Measurements from ENCODE around the gene ATG2B. TPM values are rescaled to one million over a fixed set of nuclear protein-coding genes. Genes with fewer than 3 reads are reported as not detected.

ATG2B gene
- total and polyA plus RNA-seq, 4 experiments from 2014 or later = 1.0 to 37.8 (median 15.8) TPM

DNA sequence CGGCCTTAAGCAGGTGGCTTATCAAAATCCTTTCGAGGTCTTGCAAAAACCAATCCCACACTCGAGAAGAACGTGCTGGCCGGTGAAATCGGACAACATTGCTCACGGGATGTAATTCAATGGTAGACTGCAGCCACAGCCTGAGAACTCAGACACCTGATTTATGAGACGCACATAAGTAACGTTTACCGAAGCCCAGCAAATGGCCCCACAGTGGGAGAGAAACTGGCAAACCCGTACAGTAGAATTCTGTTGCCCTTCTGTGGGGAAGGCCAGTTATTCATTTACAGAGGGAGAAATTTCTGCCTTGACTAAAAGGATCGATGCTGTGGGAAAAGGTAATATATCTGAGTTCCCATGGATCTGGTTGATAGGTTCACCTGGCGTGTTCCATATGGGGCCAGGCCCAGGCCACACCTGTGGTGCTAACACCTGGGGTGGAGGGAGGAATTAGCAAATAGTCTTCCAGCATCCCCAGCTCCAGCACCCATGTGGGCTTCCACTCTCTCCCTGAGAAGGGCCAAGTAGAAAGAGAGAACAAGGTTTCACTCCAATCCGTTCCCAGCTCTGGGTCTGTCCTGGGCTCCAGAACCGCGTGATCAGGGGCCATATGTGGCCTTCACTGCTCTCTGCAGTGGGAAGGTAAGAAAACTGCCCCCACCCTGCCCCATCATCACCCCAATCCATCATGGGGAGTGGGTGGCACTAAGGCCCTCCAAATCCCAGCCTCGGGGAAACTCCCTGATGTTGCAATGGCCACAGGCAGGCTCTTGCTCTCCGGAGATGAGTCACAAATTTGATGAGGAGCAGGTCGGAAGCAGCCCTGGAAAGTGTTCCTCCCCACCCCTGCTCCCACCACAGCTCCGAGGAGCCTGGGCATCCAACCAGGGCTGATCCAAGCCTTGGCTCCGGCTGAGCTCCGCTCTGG lies 94.4 kb downstream of the ATG2B start:
- no peaks in the 10 kb centered on the region for H3K4me1 ChIP-seq (ENCODE audit: insufficient read depth, low read length)
- no peak overlapping the region for H3K27ac Mint-ChIP-seq
- intact Hi-C loops (cut with micrococcal nuclease) = no loop called here
- H3K27ac ChIP-seq (ENCODE audit: low read depth, low read length) = no peak overlapping the region
- H3K4me1 Mint-ChIP-seq = no peaks in the 10 kb centered on the region
- peaks cover 0 to 8% of the 10 kb centered on the region in 2 donors for H3K36me3 Mint-ChIP-seq
- peaks cover 0 to 13% (median 8%) of the 10 kb centered on the region in 8 donors for H3K9me3 Mint-ChIP-seq
- DNase-seq = no peak
- H3K4me3 ChIP-seq (ENCODE audit: low read length in 2 of 2) = no peak overlapping the region
- H3K4me3 Mint-ChIP-seq = no peak overlapping the region
- H3K9me3 ChIP-seq (ENCODE audit: control insufficient read depth in 1 of 2, low read length in 2 of 2) = no peaks in the 10 kb centered on the region
- H3K27me3 ChIP-seq (ENCODE audit: insufficient read depth, low read length) = no peaks in the 10 kb centered on the region
- H3K27me3 Mint-ChIP-seq = peaks cover 0 to 5% of the 10 kb centered on the region in 2 donors
- POLR2A ChIA-PET (ENCODE audit: partially characterized antibody) = no interaction called here
- H3K36me3 ChIP-seq (ENCODE audit: insufficient read depth, low read length) = no peaks in the 10 kb centered on the region
- CTCF ChIA-PET (ENCODE audit: partially characterized antibody) = no interaction called here

DNA sequence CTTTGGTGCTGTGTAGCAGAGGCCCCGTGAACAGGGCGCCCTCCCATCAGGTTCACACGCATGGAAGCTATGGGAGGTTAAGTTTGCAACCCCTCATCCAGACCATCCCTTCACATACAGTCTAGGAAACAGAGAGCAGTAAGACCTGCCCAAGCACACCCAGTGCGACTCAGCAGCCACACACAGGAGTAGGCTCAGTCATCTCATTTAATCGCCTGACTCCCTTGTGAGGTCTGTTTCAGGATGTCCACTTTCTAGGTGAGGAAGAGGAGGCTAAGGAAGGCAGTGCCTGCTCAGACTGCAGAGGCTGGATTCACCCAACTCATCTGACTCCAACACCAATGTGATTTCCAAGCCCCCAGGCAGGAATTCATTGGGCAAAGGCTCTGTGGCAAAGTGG lies 95.2 kb downstream of the ATG2B start:
- Mint-ChIP-seq H3K9me3 (peaks cover 0 to 13% (median 6%) of the 10 kb centered on the region in 8 donors), H3K27me3 (peaks cover 0 to 5% of the 10 kb centered on the region in 2 donors), H3K36me3 (peaks cover 0 to 8% of the 10 kb centered on the region in 2 donors), H3K4me3 (no peak overlapping the region), H3K4me1 (no peaks in the 10 kb centered on the region), H3K27ac (no peak overlapping the region)
- intact Hi-C loops (cut with micrococcal nuclease) = no loop called here
- ChIA-PET CTCF (ENCODE audit: partially characterized antibody) (no interaction called here), POLR2A (ENCODE audit: partially characterized antibody) (no interaction called here)
- no peaks in the 10 kb centered on the region for H3K9me3 ChIP-seq (ENCODE audit: control insufficient read depth in 1 of 2, low read length in 2 of 2)
- DNase-seq = no peak
- no peaks in the 10 kb centered on the region for H3K27me3 ChIP-seq (ENCODE audit: insufficient read depth, low read length)
- no peaks in the 10 kb centered on the region for H3K4me1 ChIP-seq (ENCODE audit: insufficient read depth, low read length)
- H3K36me3 ChIP-seq (ENCODE audit: insufficient read depth, low read length) = no peaks in the 10 kb centered on the region
- H3K4me3 ChIP-seq (ENCODE audit: low read length in 2 of 2) = no peak overlapping the region
- H3K27ac ChIP-seq (ENCODE audit: low read depth, low read length) = no peak overlapping the region

DNA sequence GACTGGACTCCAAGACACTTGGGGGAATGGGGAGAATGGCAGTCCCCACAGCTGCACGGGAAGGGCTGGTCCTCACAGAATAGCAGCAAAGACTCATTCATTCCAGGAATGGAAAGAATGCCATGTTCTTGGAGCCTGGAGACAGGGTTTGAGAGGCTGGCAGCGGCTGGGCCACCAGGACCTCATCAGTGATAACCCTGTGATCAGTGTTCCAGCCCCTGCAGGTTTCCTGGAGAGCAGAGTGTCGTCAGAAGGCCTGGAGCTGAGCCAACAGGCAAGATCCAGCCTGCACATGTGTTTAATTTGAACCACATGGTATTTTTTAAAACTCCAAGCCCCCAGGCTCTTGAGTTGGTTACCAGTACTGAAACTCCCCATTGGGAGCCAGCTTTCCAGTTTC lies 95.8 kb downstream of the ATG2B start:
- DNase-seq = no peak
- Mint-ChIP-seq H3K4me3 (no peak overlapping the region), H3K4me1 (no peaks in the 10 kb centered on the region), H3K27ac (no peak overlapping the region), H3K36me3 (peaks cover 0 to 8% of the 10 kb centered on the region in 2 donors), H3K27me3 (peaks cover 0 to 5% of the 10 kb centered on the region in 2 donors), H3K9me3 (peaks cover 0 to 10% (median 5%) of the 10 kb centered on the region in 8 donors)
- H3K4me3 ChIP-seq (ENCODE audit: low read length in 2 of 2) = no peak overlapping the region
- intact Hi-C loops (cut with micrococcal nuclease) = no loop called here
- H3K4me1 ChIP-seq (ENCODE audit: insufficient read depth, low read length) = no peaks in the 10 kb centered on the region
- POLR2A ChIA-PET (ENCODE audit: partially characterized antibody) = no interaction called here
- no peaks in the 10 kb centered on the region for H3K27me3 ChIP-seq (ENCODE audit: insufficient read depth, low read length)
- H3K36me3 ChIP-seq (ENCODE audit: insufficient read depth, low read length) = no peaks in the 10 kb centered on the region
- CTCF ChIA-PET (ENCODE audit: partially characterized antibody) = no interaction called here
- no peak overlapping the region for H3K27ac ChIP-seq (ENCODE audit: low read depth, low read length)
- no peaks in the 10 kb centered on the region for H3K9me3 ChIP-seq (ENCODE audit: control insufficient read depth in 1 of 2, low read length in 2 of 2)

DNA sequence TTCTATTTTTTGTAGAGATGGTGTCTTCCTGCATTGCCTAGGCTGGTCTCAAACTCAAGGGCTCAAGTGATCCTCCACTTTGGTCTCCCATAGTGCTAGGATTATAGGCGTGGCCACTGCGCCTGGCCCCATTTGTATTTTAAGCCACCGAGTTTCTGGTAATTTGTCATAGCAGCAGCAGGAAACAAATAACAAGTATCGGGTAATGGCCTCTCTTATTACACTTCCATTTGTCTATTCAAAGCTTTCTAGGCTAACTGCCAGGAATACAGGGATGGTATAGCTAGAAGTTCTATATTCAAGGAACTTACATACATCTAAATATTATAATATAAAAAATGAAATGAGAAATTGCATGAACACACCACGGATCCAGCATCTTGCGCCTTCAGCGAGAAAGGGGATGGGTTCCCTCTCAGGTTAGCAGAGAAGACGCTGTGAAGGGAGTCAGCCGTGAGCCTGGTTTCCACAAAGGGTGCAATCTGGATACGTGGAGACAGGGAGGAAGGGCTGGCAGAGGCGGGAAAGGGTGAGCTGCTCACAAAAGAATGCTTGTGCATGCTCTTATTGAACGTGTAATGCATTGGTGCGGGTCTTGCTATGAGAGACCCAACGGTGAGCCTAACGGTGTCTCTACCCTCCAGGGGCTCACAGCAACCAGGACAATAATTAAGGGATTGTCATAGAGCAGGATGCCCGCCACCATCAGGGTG lies 97.6 kb downstream of the ATG2B start:
- Mint-ChIP-seq H3K27ac (no peak overlapping the region), H3K27me3 (peaks cover 3 to 6% of the 10 kb centered on the region in 2 donors), H3K4me1 (no peaks in the 10 kb centered on the region), H3K4me3 (no peak overlapping the region), H3K9me3 (peaks cover 0 to 1% (median 0%) of the 10 kb centered on the region in 8 donors), H3K36me3 (no peaks in the 10 kb centered on the region)
- Histone ChIP-seq H3K4me3 (ENCODE audit: low read length in 2 of 2) (no peak overlapping the region), H3K36me3 (ENCODE audit: insufficient read depth, low read length) (no peaks in the 10 kb centered on the region), H3K9me3 (ENCODE audit: control insufficient read depth in 1 of 2, low read length in 2 of 2) (no peaks in the 10 kb centered on the region), H3K27me3 (ENCODE audit: insufficient read depth, low read length) (no peaks in the 10 kb centered on the region), H3K27ac (ENCODE audit: low read depth, low read length) (no peak overlapping the region), H3K4me1 (ENCODE audit: insufficient read depth, low read length) (no peaks in the 10 kb centered on the region)
- DNase-seq = no peak
- ChIA-PET POLR2A (ENCODE audit: partially characterized antibody) (no interaction called here), CTCF (ENCODE audit: partially characterized antibody) (no interaction called here)
- intact Hi-C loops (cut with micrococcal nuclease) = no loop called here

DNA sequence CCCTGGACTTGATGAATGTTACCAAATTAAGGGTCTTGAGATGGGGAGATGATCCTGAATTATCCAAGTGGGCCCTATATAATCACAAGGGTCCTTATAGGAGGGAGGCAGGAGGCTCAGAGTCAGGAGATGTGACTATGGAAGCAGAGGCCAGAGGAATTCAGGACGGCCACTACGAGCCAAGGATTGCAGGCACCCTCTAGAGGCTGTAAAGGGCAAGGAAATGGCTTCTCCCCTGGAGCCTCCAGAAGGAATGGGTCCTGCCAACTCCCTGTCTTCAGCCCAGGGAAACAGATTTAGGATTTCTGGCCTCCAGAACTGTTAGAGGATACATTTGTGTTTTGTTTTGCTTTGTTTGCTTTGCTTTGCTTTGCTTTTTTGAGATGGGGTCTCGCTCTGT lies 98.3 kb downstream of the ATG2B start:
- CTCF ChIA-PET (ENCODE audit: partially characterized antibody) = no interaction called here
- peaks cover 3 to 7% of the 10 kb centered on the region in 2 donors for H3K27me3 Mint-ChIP-seq

DNA sequence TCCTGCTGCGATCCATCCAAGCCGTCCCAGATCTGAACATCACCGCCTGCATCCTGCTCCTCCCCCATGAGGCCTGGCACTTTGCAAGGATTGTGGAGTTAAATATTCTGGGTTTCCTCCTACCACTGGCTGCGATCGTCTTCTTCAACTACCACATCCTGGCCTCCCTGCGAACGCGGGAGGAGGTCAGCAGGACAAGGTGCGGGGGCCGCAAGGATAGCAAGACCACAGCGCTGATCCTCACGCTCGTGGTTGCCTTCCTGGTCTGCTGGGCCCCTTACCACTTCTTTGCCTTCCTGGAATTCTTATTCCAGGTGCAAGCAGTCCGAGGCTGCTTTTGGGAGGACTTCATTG lies 99.0 kb downstream of the ATG2B start:
- ChIA-PET CTCF (ENCODE audit: partially characterized antibody) (no interaction called here), POLR2A (ENCODE audit: partially characterized antibody) (no interaction called here)
- no peaks in the 10 kb centered on the region for H3K27me3 ChIP-seq (ENCODE audit: insufficient read depth, low read length)
- H3K4me1 ChIP-seq (ENCODE audit: insufficient read depth, low read length) = no peaks in the 10 kb centered on the region
- H3K4me1 Mint-ChIP-seq = no peaks in the 10 kb centered on the region
- no peak overlapping the region for H3K4me3 ChIP-seq (ENCODE audit: low read length in 2 of 2)
- peaks cover 0 to 1% (median 0%) of the 10 kb centered on the region in 8 donors for H3K9me3 Mint-ChIP-seq
- H3K9me3 ChIP-seq (ENCODE audit: control insufficient read depth in 1 of 2, low read length in 2 of 2) = no peaks in the 10 kb centered on the region
- H3K27ac Mint-ChIP-seq = no peak overlapping the region
- no peak for DNase-seq
- no peaks in the 10 kb centered on the region for H3K36me3 ChIP-seq (ENCODE audit: insufficient read depth, low read length)
- no peak overlapping the region for H3K27ac ChIP-seq (ENCODE audit: low read depth, low read length)
- H3K4me3 Mint-ChIP-seq = no peak overlapping the region
- no peaks in the 10 kb centered on the region for H3K36me3 Mint-ChIP-seq
- intact Hi-C loops (cut with micrococcal nuclease) = no loop called here
- H3K27me3 Mint-ChIP-seq = peaks cover 3 to 7% of the 10 kb centered on the region in 2 donors

More for the DNA sequence above, 98.3 kb downstream of the ATG2B start:
- no peak overlapping the region for H3K4me3 Mint-ChIP-seq
- peaks cover 0 to 1% (median 0%) of the 10 kb centered on the region in 8 donors for H3K9me3 Mint-ChIP-seq
- Histone ChIP-seq H3K27ac (ENCODE audit: low read depth, low read length) (no peak overlapping the region), H3K9me3 (ENCODE audit: control insufficient read depth in 1 of 2, low read length in 2 of 2) (no peaks in the 10 kb centered on the region), H3K4me3 (ENCODE audit: low read length in 2 of 2) (no peak overlapping the region), H3K4me1 (ENCODE audit: insufficient read depth, low read length) (no peaks in the 10 kb centered on the region), H3K36me3 (ENCODE audit: insufficient read depth, low read length) (no peaks in the 10 kb centered on the region), H3K27me3 (ENCODE audit: insufficient read depth, low read length) (no peaks in the 10 kb centered on the region)
- DNase-seq = no peak
- H3K27ac Mint-ChIP-seq = no peak overlapping the region
- POLR2A ChIA-PET (ENCODE audit: partially characterized antibody) = no interaction called here
- no peaks in the 10 kb centered on the region for H3K36me3 Mint-ChIP-seq
- intact Hi-C loops (cut with micrococcal nuclease) = no loop called here
- H3K4me1 Mint-ChIP-seq = no peaks in the 10 kb centered on the region

DNA sequence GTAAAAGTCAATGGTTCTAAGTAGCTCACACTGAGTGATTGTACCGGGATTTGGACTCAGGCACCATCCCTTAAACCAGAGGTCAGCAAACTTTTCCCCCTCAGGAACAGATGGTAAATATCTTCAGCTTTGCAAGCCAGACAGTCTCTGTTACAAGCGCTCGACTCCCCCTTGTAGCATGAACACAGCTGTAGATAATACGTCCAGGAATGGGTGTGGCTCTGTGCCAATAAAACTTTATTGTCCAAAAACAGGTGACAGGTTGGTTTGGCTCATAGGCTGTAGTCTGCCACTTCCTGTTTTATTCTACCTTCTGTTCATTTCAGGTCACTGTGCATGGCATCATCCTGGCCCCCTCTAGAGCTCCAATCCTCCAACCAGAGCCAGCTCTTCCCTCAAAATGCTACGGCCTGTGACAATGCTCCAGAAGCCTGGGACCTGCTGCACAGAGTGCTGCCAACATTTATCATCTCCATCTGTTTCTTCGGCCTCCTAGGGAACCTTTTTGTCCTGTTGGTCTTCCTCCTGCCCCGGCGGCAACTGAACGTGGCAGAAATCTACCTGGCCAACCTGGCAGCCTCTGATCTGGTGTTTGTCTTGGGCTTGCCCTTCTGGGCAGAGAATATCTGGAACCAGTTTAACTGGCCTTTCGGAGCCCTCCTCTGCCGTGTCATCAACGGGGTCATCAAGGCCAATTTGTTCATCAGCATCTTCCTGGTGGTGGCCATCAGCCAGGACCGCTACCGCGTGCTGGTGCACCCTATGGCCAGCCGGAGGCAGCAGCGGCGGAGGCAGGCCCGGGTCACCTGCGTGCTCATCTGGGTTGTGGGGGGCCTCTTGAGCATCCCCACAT lies 99.6 kb downstream of the ATG2B start:
- peaks cover 3 to 7% of the 10 kb centered on the region in 2 donors for H3K27me3 Mint-ChIP-seq
- Histone ChIP-seq H3K27ac (ENCODE audit: low read depth, low read length) (no peak overlapping the region), H3K4me3 (ENCODE audit: low read length in 2 of 2) (no peak overlapping the region), H3K9me3 (ENCODE audit: control insufficient read depth in 1 of 2, low read length in 2 of 2) (no peaks in the 10 kb centered on the region), H3K4me1 (ENCODE audit: insufficient read depth, low read length) (no peaks in the 10 kb centered on the region), H3K27me3 (ENCODE audit: insufficient read depth, low read length) (no peaks in the 10 kb centered on the region), H3K36me3 (ENCODE audit: insufficient read depth, low read length) (no peaks in the 10 kb centered on the region)
- H3K4me1 Mint-ChIP-seq = no peaks in the 10 kb centered on the region
- no peak overlapping the region for H3K27ac Mint-ChIP-seq
- intact Hi-C loops (cut with micrococcal nuclease) = no loop called here
- H3K9me3 Mint-ChIP-seq = peaks cover 0 to 1% (median 0%) of the 10 kb centered on the region in 8 donors
- CTCF ChIA-PET (ENCODE audit: partially characterized antibody) = interaction anchor here (1.1 kb wide), 1 partner anchor 12 kb away, joined by 3 read pairs; no protein-coding TSS in a partner anchor
- no peak overlapping the region for H3K4me3 Mint-ChIP-seq
- POLR2A ChIA-PET (ENCODE audit: partially characterized antibody) = no interaction called here
- DNase-seq = no peak
- no peaks in the 10 kb centered on the region for H3K36me3 Mint-ChIP-seq
